ENCODE measurements around the gene FHOD3. TPM values are rescaled to one million over a fixed set of nuclear protein-coding genes. Genes with fewer than 3 reads are reported as not detected.

The FHOD3 gene
- polyA plus RNA-seq, 4 donors = 0.22 to 8.1 (median 1.9) TPM

- 65 to 77% (median 67%) methylated on average over 8 of the region's 8 CpGs for WGBS, 3 donors
- H3K4me1 ChIP-seq (ENCODE audit: control insufficient read depth in 3 of 3, insufficient read depth in 2 of 3, low read depth in 1 of 3, low read length in 2 of 3) = no peaks in the 10 kb centered on the region
- no peak overlapping the region for H3K27ac ChIP-seq (ENCODE audit: low read depth in 1 of 3, low read length in 2 of 3)
- no peaks in the 10 kb centered on the region for H3K27me3 ChIP-seq (ENCODE audit: control insufficient read depth in 3 of 3, insufficient read depth in 3 of 3, low read length in 3 of 3)
- H3K4me3 ChIP-seq (ENCODE audit: low read depth in 1 of 3, low read length in 3 of 3) = no peak overlapping the region
- H3K9me3 ChIP-seq (ENCODE audit: control insufficient read depth in 2 of 2, insufficient read depth in 1 of 2, low read depth in 1 of 2, low read length in 1 of 2) = no peaks in the 10 kb centered on the region
- FAIRE-seq = no peak
- no peaks in the 10 kb centered on the region for H3K36me3 ChIP-seq (ENCODE audit: control insufficient read depth in 3 of 3, insufficient read depth in 2 of 3, low read depth in 1 of 3, low read length in 3 of 3)
- no peak for DNase-seq
Measured at GRCh38 chr18:36724591-36725001, 427.1 kb downstream of the FHOD3 start.

GRCh38 chr18:36728345-36728744, 430.8 kb downstream of the FHOD3 start:
- Histone ChIP-seq H3K36me3 (ENCODE audit: control insufficient read depth in 3 of 3, insufficient read depth in 2 of 3, low read depth in 1 of 3, low read length in 3 of 3) (no peaks in the 10 kb centered on the region), H3K4me1 (ENCODE audit: control insufficient read depth in 3 of 3, insufficient read depth in 2 of 3, low read depth in 1 of 3, low read length in 2 of 3) (no peaks in the 10 kb centered on the region), H3K27ac (ENCODE audit: low read depth in 1 of 3, low read length in 2 of 3) (no peak overlapping the region), H3K9me3 (ENCODE audit: control insufficient read depth in 2 of 2, insufficient read depth in 1 of 2, low read depth in 1 of 2, low read length in 1 of 2) (peaks cover 0 to 11% of the 10 kb centered on the region in 2 donors), H3K27me3 (ENCODE audit: control insufficient read depth in 3 of 3, insufficient read depth in 3 of 3, low read length in 3 of 3) (no peaks in the 10 kb centered on the region), H3K4me3 (ENCODE audit: low read depth in 1 of 3, low read length in 3 of 3) (no peak overlapping the region)
- no peak for FAIRE-seq
- DNase-seq = no peak
- WGBS, 3 donors = 58 to 74% (median 65%) methylated on average over 4 of the region's 4 CpGs

GRCh38 chr18:36729197-36729596, 431.7 kb downstream of the FHOD3 start:
- Histone ChIP-seq H3K27me3 (ENCODE audit: control insufficient read depth in 3 of 3, insufficient read depth in 3 of 3, low read length in 3 of 3) (no peaks in the 10 kb centered on the region), H3K27ac (ENCODE audit: low read depth in 1 of 3, low read length in 2 of 3) (no peak overlapping the region), H3K4me3 (ENCODE audit: low read depth in 1 of 3, low read length in 3 of 3) (no peak overlapping the region), H3K4me1 (ENCODE audit: control insufficient read depth in 3 of 3, insufficient read depth in 2 of 3, low read depth in 1 of 3, low read length in 2 of 3) (no peaks in the 10 kb centered on the region), H3K36me3 (ENCODE audit: control insufficient read depth in 3 of 3, insufficient read depth in 2 of 3, low read depth in 1 of 3, low read length in 3 of 3) (no peaks in the 10 kb centered on the region), H3K9me3 (ENCODE audit: control insufficient read depth in 2 of 2, insufficient read depth in 1 of 2, low read depth in 1 of 2, low read length in 1 of 2) (peaks cover 0 to 11% of the 10 kb centered on the region in 2 donors)
- DNase-seq = no peak
- FAIRE-seq = no peak

GRCh38 chr18:36732264-36732663, 434.8 kb downstream of the FHOD3 start:
- no peak for DNase-seq
- H3K36me3 ChIP-seq (ENCODE audit: control insufficient read depth in 3 of 3, insufficient read depth in 2 of 3, low read depth in 1 of 3, low read length in 3 of 3) = no peaks in the 10 kb centered on the region
- no peak for FAIRE-seq
- no peak overlapping the region for H3K4me3 ChIP-seq (ENCODE audit: low read depth in 1 of 3, low read length in 3 of 3)
- no peaks in the 10 kb centered on the region for H3K4me1 ChIP-seq (ENCODE audit: control insufficient read depth in 3 of 3, insufficient read depth in 2 of 3, low read depth in 1 of 3, low read length in 2 of 3)
- 86 to 93% (median 93%) methylated on average over 5 of the region's 5 CpGs for WGBS, 3 donors
- H3K27ac ChIP-seq (ENCODE audit: low read depth in 1 of 3, low read length in 2 of 3) = no peak overlapping the region
- peaks cover 0 to 15% of the 10 kb centered on the region in 2 donors for H3K9me3 ChIP-seq (ENCODE audit: control insufficient read depth in 2 of 2, insufficient read depth in 1 of 2, low read depth in 1 of 2, low read length in 1 of 2)
- H3K27me3 ChIP-seq (ENCODE audit: control insufficient read depth in 3 of 3, insufficient read depth in 3 of 3, low read length in 3 of 3) = no peaks in the 10 kb centered on the region

GRCh38 chr18:36733150-36733549, 435.6 kb downstream of the FHOD3 start:
- FAIRE-seq (no peak), DNase-seq (no peak)
- H3K4me3 ChIP-seq (ENCODE audit: low read depth in 1 of 3, low read length in 3 of 3) = no peak overlapping the region
- WGBS, 3 donors = 70 to 74% (median 73%) methylated on average over 1 of the region's 1 CpG
- H3K27me3 ChIP-seq (ENCODE audit: control insufficient read depth in 3 of 3, insufficient read depth in 3 of 3, low read length in 3 of 3) = no peaks in the 10 kb centered on the region
- no peaks in the 10 kb centered on the region for H3K4me1 ChIP-seq (ENCODE audit: control insufficient read depth in 3 of 3, insufficient read depth in 2 of 3, low read depth in 1 of 3, low read length in 2 of 3)
- H3K9me3 ChIP-seq (ENCODE audit: control insufficient read depth in 2 of 2, insufficient read depth in 1 of 2, low read depth in 1 of 2, low read length in 1 of 2) = peaks cover 0 to 15% of the 10 kb centered on the region in 2 donors
- H3K36me3 ChIP-seq (ENCODE audit: control insufficient read depth in 3 of 3, insufficient read depth in 2 of 3, low read depth in 1 of 3, low read length in 3 of 3) = no peaks in the 10 kb centered on the region
- no peak overlapping the region for H3K27ac ChIP-seq (ENCODE audit: low read depth in 1 of 3, low read length in 2 of 3)

GRCh38 chr18:36734596-36734995, 437.1 kb downstream of the FHOD3 start:
- H3K4me3 ChIP-seq (ENCODE audit: low read depth in 1 of 3, low read length in 3 of 3) = no peak overlapping the region
- H3K9me3 ChIP-seq (ENCODE audit: control insufficient read depth in 2 of 2, insufficient read depth in 1 of 2, low read depth in 1 of 2, low read length in 1 of 2) = peaks cover 0 to 17% of the 10 kb centered on the region in 2 donors
- no peaks in the 10 kb centered on the region for H3K27me3 ChIP-seq (ENCODE audit: control insufficient read depth in 3 of 3, insufficient read depth in 3 of 3, low read length in 3 of 3)
- 70 to 83% (median 76%) methylated on average over 4 of the region's 4 CpGs for WGBS, 3 donors
- no peak for FAIRE-seq
- no peak for DNase-seq
- H3K27ac ChIP-seq (ENCODE audit: low read depth in 1 of 3, low read length in 2 of 3) = no peak overlapping the region
- no peaks in the 10 kb centered on the region for H3K4me1 ChIP-seq (ENCODE audit: control insufficient read depth in 3 of 3, insufficient read depth in 2 of 3, low read depth in 1 of 3, low read length in 2 of 3)
- no peaks in the 10 kb centered on the region for H3K36me3 ChIP-seq (ENCODE audit: control insufficient read depth in 3 of 3, insufficient read depth in 2 of 3, low read depth in 1 of 3, low read length in 3 of 3)

GRCh38 chr18:36735130-36735529, 437.6 kb downstream of the FHOD3 start:
- H3K27me3 ChIP-seq (ENCODE audit: control insufficient read depth in 3 of 3, insufficient read depth in 3 of 3, low read length in 3 of 3) = no peaks in the 10 kb centered on the region
- H3K4me1 ChIP-seq (ENCODE audit: control insufficient read depth in 3 of 3, insufficient read depth in 2 of 3, low read depth in 1 of 3, low read length in 2 of 3) = no peaks in the 10 kb centered on the region
- no peaks in the 10 kb centered on the region for H3K36me3 ChIP-seq (ENCODE audit: control insufficient read depth in 3 of 3, insufficient read depth in 2 of 3, low read depth in 1 of 3, low read length in 3 of 3)
- no peak for FAIRE-seq
- no peak overlapping the region for H3K4me3 ChIP-seq (ENCODE audit: low read depth in 1 of 3, low read length in 3 of 3)
- H3K9me3 ChIP-seq (ENCODE audit: control insufficient read depth in 2 of 2, insufficient read depth in 1 of 2, low read depth in 1 of 2, low read length in 1 of 2) = peaks cover 0 to 17% of the 10 kb centered on the region in 2 donors
- WGBS, 3 donors = 87 to 90% (median 88%) methylated on average over 2 of the region's 2 CpGs
- no peak overlapping the region for H3K27ac ChIP-seq (ENCODE audit: low read depth in 1 of 3, low read length in 2 of 3)
- no peak for DNase-seq

- no peak overlapping the region for H3K4me3 ChIP-seq (ENCODE audit: low read depth in 1 of 3, low read length in 3 of 3)
- no peak overlapping the region for H3K27ac ChIP-seq (ENCODE audit: low read depth in 1 of 3, low read length in 2 of 3)
- no peaks in the 10 kb centered on the region for H3K36me3 ChIP-seq (ENCODE audit: control insufficient read depth in 3 of 3, insufficient read depth in 2 of 3, low read depth in 1 of 3, low read length in 3 of 3)
- 87 to 90% (median 90%) methylated on average over 6 of the region's 6 CpGs for WGBS, 3 donors
- FAIRE-seq = no peak
- no peaks in the 10 kb centered on the region for H3K27me3 ChIP-seq (ENCODE audit: control insufficient read depth in 3 of 3, insufficient read depth in 3 of 3, low read length in 3 of 3)
- H3K4me1 ChIP-seq (ENCODE audit: control insufficient read depth in 3 of 3, insufficient read depth in 2 of 3, low read depth in 1 of 3, low read length in 2 of 3) = no peaks in the 10 kb centered on the region
- peaks cover 0 to 17% of the 10 kb centered on the region in 2 donors for H3K9me3 ChIP-seq (ENCODE audit: control insufficient read depth in 2 of 2, insufficient read depth in 1 of 2, low read depth in 1 of 2, low read length in 1 of 2)
- no peak for DNase-seq
Measured at GRCh38 chr18:36736094-36736493, 438.6 kb downstream of the FHOD3 start.

GRCh38 chr18:36737316-36737715, 439.8 kb downstream of the FHOD3 start:
- no peak for FAIRE-seq
- WGBS, 3 donors = 84 to 89% (median 85%) methylated on average over 3 of the region's 3 CpGs

More at GRCh38 chr18:36737316-36737715, 439.8 kb downstream of the FHOD3 start:
- H3K4me1 ChIP-seq (ENCODE audit: control insufficient read depth in 3 of 3, insufficient read depth in 2 of 3, low read depth in 1 of 3, low read length in 2 of 3) = no peaks in the 10 kb centered on the region
- no peak for DNase-seq
- no peak overlapping the region for H3K27ac ChIP-seq (ENCODE audit: low read depth in 1 of 3, low read length in 2 of 3)
- peaks cover 0 to 3% (median 0%) of the 10 kb centered on the region in 3 donors for H3K36me3 ChIP-seq (ENCODE audit: control insufficient read depth in 3 of 3, insufficient read depth in 2 of 3, low read depth in 1 of 3, low read length in 3 of 3)
- H3K9me3 ChIP-seq (ENCODE audit: control insufficient read depth in 2 of 2, insufficient read depth in 1 of 2, low read depth in 1 of 2, low read length in 1 of 2) = peaks cover 0 to 16% of the 10 kb centered on the region in 2 donors
- no peak overlapping the region for H3K4me3 ChIP-seq (ENCODE audit: low read depth in 1 of 3, low read length in 3 of 3)
- no peaks in the 10 kb centered on the region for H3K27me3 ChIP-seq (ENCODE audit: control insufficient read depth in 3 of 3, insufficient read depth in 3 of 3, low read length in 3 of 3)

Measured in small intestine (tissue), 7 donors.